ENCODE measurements around the gene VPS29. TPM values are rescaled to one million over a fixed set of nuclear protein-coding genes. Genes with fewer than 3 reads are reported as not detected.
"Not testable (repeated sequence)": the region's sequence is repeated elsewhere in the genome, so short reads cannot be mapped to it uniquely, and the experiment has no call there.

The VPS29 gene
- total RNA-seq, 2 donors from 2014 or later: 113 to 122 TPM

DNA sequence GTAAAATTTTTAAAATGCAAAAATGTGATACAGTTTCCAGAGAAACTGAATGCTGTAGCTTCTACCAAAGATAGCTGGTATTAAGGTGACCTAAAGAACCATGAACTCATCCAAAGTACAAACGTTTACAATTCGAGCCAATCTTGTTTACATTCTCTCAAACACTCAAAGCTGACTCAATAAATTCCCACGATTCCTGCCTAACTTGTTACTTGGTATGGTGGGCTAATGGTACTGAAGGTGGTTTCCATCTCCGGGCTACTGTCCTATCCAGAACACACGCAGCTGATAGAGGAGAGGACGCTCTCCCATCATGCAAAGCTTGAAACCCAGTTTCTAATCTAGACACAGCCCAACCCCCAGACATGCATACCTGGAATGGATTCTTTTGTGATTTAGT lies 31.7 kb upstream of the VPS29 start:
- Mint-ChIP-seq H3K36me3 (peaks cover 0 to 53% of the 10 kb centered on the region in 2 donors), H3K9me3 (no peaks in the 10 kb centered on the region), H3K27ac (no peak overlapping the region)
- DNase-seq (ENCODE audit: low spot score in 2 of 2) (no peak), ATAC-seq (no peak)

DNA sequence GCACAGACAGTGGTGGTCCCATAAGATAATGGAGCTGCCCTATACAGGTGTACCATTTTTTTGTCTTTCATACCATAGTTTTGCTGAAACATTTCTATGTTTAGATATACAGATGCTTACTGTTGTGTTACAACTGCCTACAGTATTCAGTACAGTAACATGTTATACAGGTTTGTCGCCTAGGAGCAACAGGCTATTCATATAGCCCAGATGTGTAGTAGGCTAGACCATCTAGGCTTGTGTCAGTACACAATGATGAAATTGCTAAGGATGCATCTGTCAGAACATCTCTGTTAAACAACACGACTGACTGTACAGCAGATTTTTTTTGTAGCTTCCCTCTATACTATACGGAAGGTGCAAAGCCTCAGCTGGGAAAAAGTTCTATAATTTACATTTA lies 30.7 kb upstream of the VPS29 start:
- Mint-ChIP-seq H3K27ac (no peak overlapping the region), H3K36me3 (peaks cover 0 to 52% of the 10 kb centered on the region in 2 donors), H3K9me3 (no peaks in the 10 kb centered on the region)
- ATAC-seq (peak in 1 of 2 donors; percentile 19), DNase-seq (ENCODE audit: low spot score in 2 of 2) (no peak)

DNA sequence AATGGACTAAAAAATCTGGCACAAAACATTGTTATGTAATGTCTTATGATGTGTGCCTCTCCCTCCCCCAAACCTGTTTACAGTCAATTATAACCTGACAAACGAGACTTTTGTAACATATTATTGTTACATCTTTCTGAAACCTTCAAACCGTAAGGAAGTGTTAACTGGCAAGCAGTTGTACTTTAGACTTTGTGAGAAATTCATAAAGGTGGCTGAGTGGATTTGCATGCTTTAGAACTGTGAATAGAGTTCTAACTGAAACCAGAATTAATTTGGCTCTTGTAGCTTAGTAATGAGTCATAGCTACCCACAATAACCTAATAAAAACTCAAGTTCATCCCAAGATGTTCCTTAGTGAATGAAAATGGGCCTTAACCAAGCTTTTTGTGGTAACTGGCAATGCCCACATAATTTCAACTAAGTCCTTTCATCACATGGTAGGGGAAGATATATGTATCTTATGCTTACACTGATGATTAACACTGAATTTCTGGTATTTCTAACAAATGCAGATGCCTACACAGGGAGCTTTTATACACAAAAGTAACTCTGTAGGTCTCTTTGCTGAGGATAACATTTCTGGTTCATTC lies 29.9 kb upstream of the VPS29 start:
- Mint-ChIP-seq H3K36me3 (peaks cover 0 to 50% of the 10 kb centered on the region in 2 donors), H3K27ac (peak overlapping the region in 1 of 2 donors; percentile 52), H3K9me3 (no peaks in the 10 kb centered on the region)
- ATAC-seq: peak; percentile 83 to 86
- no peak for DNase-seq (ENCODE audit: low spot score in 2 of 2)

DNA sequence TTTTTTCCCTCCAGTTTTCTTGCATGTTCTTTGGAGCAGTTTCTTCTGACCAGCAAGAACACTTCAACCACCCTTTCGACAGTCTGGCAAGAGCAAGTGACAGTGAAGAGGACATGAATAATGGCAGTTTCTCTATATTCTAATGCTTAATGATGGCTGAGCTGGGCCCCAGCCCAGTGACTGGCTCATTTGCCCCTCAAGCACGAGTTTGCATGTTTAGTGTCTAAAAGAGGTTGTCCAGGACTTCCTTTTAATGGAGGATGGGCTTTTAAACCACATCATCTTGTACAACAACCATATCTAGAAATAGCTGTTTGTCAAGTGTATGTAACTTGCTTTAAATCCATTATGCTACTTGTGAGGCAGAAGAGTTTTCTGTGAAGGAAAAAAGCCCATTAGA lies 28.6 kb upstream of the VPS29 start:
- peaks cover 0 to 44% of the 10 kb centered on the region in 2 donors for H3K36me3 Mint-ChIP-seq
- H3K27ac Mint-ChIP-seq: no peak overlapping the region

DNA sequence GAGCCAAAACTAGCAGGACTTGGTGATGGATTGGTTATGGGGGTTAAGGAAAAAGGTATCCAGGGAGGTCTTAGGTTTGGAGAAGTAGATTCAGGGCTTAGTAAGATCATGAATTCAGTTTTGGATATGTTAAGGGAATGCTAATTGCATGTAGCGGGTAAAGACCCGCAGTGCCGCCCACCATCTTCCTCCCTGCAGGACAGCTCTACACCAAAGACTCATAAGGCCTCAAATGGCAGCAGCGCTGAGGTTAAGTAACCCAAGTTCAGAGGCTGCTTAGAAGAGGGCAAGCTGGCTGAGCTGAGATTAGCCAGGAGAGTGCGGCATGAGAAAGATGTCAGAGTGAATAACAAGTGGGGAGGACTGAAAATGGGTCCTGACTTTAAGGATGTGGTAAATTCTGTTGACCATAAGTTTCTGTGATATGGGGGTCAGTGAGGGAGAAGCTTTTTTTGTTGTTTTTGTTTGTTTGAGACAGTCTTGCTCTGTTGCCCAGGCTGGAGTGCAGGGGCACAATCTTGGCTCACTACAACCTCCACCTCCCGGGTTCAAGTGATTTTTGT lies 26.4 kb upstream of the VPS29 start:
- H3K36me3 Mint-ChIP-seq: peaks cover 0 to 35% of the 10 kb centered on the region in 2 donors
- no peak for ATAC-seq
- H3K9me3 Mint-ChIP-seq: no peaks in the 10 kb centered on the region
- DNase-seq (ENCODE audit: low spot score in 2 of 2): no peak
- peak overlapping the region in 1 of 2 donors; percentile 44 for H3K27ac Mint-ChIP-seq

More for the DNA sequence above, 28.6 kb upstream of the VPS29 start:
- no peak for DNase-seq (ENCODE audit: low spot score in 2 of 2)
- ATAC-seq: no peak
- H3K9me3 Mint-ChIP-seq: no peaks in the 10 kb centered on the region

DNA sequence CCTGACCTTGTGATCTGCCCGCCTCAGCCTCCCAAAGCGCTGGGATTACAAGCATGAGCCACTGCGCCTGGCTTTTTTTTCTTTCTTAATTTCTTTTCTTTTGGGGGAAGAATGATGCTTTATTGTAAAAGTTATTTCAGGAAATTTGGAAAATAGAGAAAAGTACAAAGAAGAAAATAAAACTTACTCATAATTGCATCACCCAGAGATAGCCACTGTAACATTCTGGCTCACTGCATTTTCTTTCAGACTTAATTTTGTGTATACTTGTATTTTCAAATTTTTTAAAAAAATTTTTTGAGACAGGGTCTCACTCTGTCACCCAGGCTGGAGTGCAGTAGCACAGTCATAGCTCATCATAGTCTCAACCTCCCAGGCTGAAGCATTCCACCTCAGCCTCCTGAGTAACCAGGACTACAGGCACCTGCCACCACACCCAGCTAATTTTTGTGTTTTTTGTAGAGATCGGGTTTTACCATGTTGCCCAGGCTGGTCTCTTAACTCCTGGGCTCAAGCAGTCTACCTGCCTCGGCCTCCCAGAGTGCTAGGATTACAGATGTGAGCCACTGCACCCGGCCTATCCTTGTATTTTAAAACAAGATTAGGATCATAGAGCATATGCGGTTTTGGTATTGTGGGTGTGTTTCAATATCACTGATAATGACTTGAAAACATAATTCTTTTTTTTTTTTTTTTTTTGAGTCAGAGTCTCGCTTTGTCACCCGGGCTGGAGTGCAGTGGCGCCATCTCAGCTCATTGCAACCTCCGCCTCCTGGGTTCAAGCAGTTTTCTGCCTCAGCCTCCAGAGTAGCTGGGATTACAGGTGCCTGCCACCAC lies 19.2 kb upstream of the VPS29 start:
- peak; percentile 54 to 81 for ATAC-seq
- not testable (repeated sequence) for DNase-seq (ENCODE audit: low spot score in 2 of 2)
- H3K27ac Mint-ChIP-seq: peak overlapping the region in 1 of 2 donors; percentile 74

DNA sequence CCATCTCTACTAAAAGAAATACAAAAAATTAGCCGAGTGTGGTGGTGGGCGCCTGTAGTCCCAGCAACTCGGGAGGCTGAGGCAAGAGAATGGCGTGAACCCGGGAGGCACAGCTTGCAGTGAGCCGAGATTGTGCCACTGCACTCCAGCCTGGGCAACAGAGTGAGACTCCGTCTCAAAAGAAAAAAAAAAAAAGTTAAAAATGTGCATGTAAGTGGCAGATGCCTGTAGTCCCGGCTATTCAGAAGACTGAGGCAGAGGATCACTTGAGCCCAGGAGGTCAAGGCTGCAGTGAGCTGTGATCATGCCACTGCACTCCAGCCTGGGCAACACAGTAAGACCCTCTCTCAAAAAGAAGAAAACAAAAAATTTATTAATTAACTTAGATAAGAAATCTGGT lies 16.1 kb upstream of the VPS29 start:
- ATAC-seq; DNase-seq (ENCODE audit: low spot score in 2 of 2); H3K27ac Mint-ChIP-seq; H3K36me3 Mint-ChIP-seq; H3K9me3 Mint-ChIP-seq: not testable (repeated sequence)

More for the DNA sequence above, 19.2 kb upstream of the VPS29 start:
- H3K9me3 Mint-ChIP-seq, H3K36me3 Mint-ChIP-seq: not testable (repeated sequence)

DNA sequence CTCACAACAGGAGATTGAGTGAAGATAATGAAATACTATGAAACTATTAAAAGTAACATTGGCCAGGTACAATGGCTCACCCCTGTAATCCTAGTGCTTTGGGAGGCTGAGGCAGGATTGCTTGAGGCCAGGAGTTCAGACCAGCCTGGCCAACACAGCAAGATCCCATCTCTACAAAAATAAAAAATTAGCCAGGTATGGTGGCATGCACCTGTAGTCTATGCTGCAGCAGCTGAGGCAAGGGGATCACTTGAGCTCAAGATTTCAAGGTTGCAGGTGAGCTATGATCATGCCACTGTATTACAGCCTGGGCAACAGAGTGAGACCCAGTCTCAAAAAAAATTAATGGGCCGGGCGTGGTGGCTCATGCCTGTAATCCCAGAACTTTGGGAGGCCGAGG lies 15.1 kb upstream of the VPS29 start:
- H3K27ac Mint-ChIP-seq: no peak overlapping the region
- ATAC-seq: no peak

DNA sequence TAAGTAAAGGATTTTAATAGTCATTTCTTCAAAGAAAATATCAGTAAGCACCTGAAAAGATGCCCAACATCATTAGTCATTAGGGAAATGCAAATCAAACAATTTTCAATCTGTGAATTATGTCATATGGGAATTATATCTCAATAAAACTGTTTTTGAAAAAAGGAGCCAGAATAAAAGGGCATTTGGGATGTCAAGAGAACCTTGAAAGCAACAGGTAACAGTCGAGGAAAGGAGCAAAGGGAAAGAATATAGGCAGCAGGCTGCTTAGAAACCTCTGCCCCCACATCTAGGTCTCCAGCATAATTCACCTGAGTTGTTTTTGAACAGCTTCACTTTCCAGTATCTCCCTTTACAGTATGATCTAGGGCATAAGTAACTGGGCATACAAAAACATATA lies 12.5 kb upstream of the VPS29 start:
- Mint-ChIP-seq H3K27ac (no peak overlapping the region), H3K9me3 (no peaks in the 10 kb centered on the region), H3K36me3 (no peaks in the 10 kb centered on the region)
- ATAC-seq (no peak), DNase-seq (ENCODE audit: low spot score in 2 of 2) (no peak)

More for the DNA sequence above, 15.1 kb upstream of the VPS29 start:
- H3K9me3 Mint-ChIP-seq: no peaks in the 10 kb centered on the region
- H3K36me3 Mint-ChIP-seq: no peaks in the 10 kb centered on the region
- DNase-seq (ENCODE audit: low spot score in 2 of 2): no peak

DNA sequence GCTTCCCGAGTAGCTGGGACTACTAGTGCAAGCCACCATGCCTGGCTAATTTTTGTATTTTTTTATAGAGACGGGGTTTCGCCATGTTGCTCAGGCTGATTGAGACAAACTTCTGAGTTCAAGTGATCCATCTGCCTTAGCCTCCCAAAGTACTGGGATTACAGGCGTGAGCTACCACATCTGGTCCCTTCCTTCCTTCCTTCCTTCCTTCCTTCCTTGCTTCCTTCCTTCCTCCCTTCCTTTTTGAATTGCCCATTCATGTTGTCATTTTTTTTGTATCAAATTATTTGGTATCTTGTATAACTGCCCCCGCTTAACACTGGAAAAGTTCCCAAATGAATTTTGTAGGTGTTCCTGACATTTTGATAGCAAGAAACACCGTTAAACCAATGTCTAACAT lies 11.9 kb upstream of the VPS29 start:
- ATAC-seq (no peak), DNase-seq (ENCODE audit: low spot score in 2 of 2) (no peak)
- Mint-ChIP-seq H3K27ac (no peak overlapping the region), H3K9me3 (no peaks in the 10 kb centered on the region), H3K36me3 (no peaks in the 10 kb centered on the region)

DNA sequence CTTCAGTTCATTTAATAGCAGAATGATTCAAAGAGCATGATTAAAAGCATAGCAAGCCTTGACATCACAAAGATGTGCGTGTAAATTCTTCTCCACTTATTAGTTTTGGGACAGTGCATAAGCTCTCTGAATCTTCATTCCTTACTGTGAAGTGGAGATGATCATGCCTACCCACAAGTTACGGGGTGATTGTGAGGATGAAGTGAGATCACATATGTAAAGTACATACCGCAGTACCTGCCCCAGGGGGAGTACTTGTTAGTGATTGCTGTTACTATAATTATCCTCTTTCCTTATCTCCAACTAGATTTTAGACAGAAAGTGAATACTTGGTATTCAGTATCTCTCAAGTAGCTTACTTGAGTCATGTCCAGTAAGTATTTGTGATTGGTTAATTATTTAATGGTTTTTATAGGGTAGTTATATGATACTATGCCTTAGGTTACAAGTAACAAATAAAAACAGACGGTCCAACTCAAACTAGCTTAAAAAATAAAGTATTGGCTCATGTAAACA lies 6.2 kb upstream of the VPS29 start:
- Mint-ChIP-seq H3K9me3 (no peaks in the 10 kb centered on the region), H3K36me3 (no peaks in the 10 kb centered on the region), H3K27ac (no peak overlapping the region)
- DNase-seq (ENCODE audit: low spot score in 2 of 2): no peak
- ATAC-seq: no peak

DNA sequence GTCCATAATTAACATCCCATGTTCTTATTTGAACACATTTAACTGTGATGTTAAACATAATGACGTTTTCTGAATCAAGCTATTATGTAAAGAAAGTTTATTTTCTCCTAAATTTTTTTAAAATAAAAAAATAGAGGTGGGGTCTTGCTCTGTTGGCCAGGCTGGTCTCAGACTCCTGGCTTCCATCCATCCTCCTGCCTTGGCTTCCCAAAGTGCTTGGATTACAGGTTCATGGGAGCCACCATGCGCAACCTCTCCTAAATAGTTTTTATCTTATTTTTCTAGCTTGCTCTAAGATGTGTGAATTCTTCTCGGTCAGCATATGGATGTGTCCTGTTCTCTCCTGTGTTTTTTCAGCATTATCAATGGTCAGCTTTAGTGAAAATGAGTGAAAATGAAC lies 3.4 kb upstream of the VPS29 start:
- DNase-seq (ENCODE audit: low spot score in 2 of 2) (no peak), ATAC-seq (no peak)
- H3K27ac Mint-ChIP-seq: no peak overlapping the region
- H3K36me3 Mint-ChIP-seq: peaks cover 22 to 24% of the 10 kb centered on the region in 2 donors
- peaks cover 6 to 7% of the 10 kb centered on the region in 2 donors for H3K9me3 Mint-ChIP-seq

DNA sequence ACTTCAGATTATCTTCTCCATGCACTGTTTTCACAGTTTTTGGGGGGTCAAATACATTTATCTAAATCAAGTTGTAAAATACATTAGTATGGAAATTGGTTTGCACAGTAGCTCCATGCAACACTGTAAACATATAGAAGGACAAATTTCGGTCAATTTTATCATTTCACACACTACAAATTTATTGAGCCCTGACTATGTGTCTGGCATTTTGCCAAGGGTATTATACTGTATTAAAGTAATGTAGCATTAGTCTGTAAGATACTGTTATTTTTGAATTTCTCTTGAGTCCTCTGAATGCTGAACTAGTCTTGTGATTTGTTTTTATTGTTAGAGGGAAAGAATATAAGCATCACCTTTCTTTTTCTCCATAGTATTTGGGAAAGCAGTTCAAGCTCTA lies 1.5 kb upstream of the VPS29 start:
- no peak for DNase-seq (ENCODE audit: low spot score in 2 of 2)
- H3K36me3 Mint-ChIP-seq: peaks cover 26 to 30% of the 10 kb centered on the region in 2 donors
- H3K9me3 Mint-ChIP-seq: peaks cover 6 to 7% of the 10 kb centered on the region in 2 donors
- no peak for ATAC-seq
- H3K27ac Mint-ChIP-seq: no peak overlapping the region

DNA sequence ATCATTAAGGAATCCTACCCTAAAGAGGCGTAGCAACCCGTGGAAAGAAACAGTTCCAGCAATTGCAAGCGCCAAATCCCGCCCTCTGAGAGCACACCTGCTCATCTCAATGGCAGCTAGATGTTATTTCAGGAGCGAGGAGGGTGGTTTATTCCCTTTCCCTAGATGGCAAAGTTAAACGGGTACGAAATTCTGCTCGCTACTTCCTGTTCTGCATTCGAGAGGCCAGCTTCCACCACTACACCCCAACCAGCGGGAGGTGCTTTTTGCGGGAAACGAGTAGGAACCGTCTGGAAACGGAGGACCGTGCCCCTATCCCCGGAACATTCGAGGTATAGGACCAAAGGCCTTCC lies 536 bp downstream of the VPS29 start:
- H3K27ac Mint-ChIP-seq: peak overlapping the region; percentile 96 to 98
- H3K36me3 Mint-ChIP-seq: peaks cover 26 to 30% of the 10 kb centered on the region in 2 donors
- DNase-seq (ENCODE audit: low spot score in 2 of 2): no peak
- ATAC-seq: peak in 1 of 2 donors; percentile 21
- H3K9me3 Mint-ChIP-seq: peaks cover 6 to 7% of the 10 kb centered on the region in 2 donors

DNA sequence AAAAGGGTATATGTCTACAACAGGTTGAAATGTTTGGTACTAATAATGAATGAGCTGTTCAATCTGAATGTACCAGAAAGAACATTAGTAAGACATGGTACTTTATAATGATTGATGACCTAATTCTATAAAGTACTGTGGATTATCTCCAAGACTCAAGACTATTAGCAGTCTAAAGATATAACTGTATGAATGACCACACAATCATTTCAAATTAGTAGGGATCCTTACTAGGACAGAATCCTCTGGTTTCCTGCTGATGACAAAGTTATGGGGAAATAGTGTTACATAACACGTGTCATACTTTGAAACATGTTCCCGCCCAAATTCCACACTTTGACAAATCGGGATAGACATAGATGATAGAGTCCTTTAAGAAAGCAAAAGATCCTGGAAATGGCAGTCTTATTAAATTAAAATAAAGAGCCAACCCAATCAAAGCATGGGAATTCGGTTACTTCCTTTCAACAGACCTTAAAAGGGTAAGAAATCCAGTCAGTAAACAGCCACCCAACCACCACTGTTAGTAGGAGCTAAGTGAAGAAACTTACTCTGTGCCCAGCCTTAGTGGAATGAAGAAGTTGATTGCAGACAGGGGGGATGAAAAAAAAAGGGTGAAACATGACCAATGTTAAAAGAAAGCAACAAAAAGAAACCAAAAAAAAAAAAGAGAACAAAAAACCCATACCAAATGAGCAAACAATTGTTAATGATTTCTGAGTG lies 2.8 kb downstream of the VPS29 start:
- Mint-ChIP-seq H3K27ac (peak overlapping the region; percentile 26 to 46), H3K36me3 (peaks cover 35 to 37% of the 10 kb centered on the region in 2 donors), H3K9me3 (peaks cover 6 to 7% of the 10 kb centered on the region in 2 donors)
- no peak for DNase-seq (ENCODE audit: low spot score in 2 of 2)
- ATAC-seq: no peak

DNA sequence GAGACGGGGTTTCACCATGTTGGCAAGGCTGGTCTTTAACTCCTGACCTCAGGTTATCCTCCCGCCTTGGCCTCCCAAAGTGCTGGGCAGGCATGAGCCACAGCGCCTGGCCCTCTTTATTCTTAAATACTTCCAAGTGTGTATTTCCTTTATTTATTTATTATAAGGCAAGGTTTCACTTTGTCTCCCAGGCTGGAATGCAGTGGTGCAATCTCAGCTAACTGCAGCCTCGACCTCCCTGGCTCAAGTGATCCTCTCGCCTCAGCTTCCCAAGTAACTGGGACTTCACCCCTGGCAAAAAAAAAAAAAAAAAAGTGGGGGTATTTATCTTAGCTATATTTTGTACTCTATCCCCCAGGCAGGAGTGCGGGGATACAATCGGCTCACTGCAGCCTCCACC lies 26.5 kb downstream of the VPS29 start:
- ATAC-seq (no peak), DNase-seq (ENCODE audit: low spot score in 2 of 2) (no peak)
- Mint-ChIP-seq H3K36me3 (peaks cover 0 to 18% of the 10 kb centered on the region in 2 donors), H3K9me3 (no peaks in the 10 kb centered on the region), H3K27ac (no peak overlapping the region)

All from activated naive CD4-positive, alpha-beta T cell treated with anti-CD3 and anti-CD28 coated beads, Interleukin-2, amount 50 U/mL, for 72 hours (primary cell).